HCT116 (cell line): ENCODE data around the gene FGF21. TPM values are rescaled to one million over a fixed set of nuclear protein-coding genes. Genes with fewer than 3 reads are reported as not detected.

Source experiments
- ATAC-seq: fragments of 200-7000 bp; cut with Tn5 transposase; 2 replicates; pipeline ENCODE4 v1.9.1; 2020; ENCODE audit warnings: mild to moderate bottlenecking, moderate library complexity
- BruUV-seq: library from RNA; stranded (reverse); fragments of 400-500 nt; replicated peaks from 2 replicates; lab custom pipeline; 2021; lab: Mats Ljungman, UMichigan
- CTCF ChIA-PET: fragments of 300-600 bp; sonication (Branson Sonifier 250); formaldehyde crosslinking; loops from one replicate; lab custom pipeline; 2021; ENCODE audit warnings: antibody characterized with exemption; lab: Charles Lee
- POLR2A ChIA-PET: fragments of 300-600, 350-600 bp; sonication (Branson Sonifier 250); formaldehyde crosslinking; loops from one replicate; lab custom pipeline; 2021; ENCODE audit warnings: antibody characterized with exemption; lab: Charles Lee
- RAD21 ChIA-PET, 2 experiments: fragments of 300-600 bp; sonication (Branson Sonifier 250); formaldehyde crosslinking; loops; one replicate each; lab custom pipeline; 2023; ENCODE audit warnings: low total read pairs in 2 of 2; ENCODE audit not compliant: uncharacterized antibody in 2 of 2, unreplicated experiment in 2 of 2, low non-redundant PET in 1 of 2; lab: Charles Lee
- DNase-seq: peaks from one replicate; pipeline ENCODE4 v3.0.0-alpha.2; 2010; ENCODE audit warnings: low read depth, low spot score
- H2AFZ ChIP-seq: fragments of 200-600 bp; shearing (Covaris generic), sonication (generic); 2 replicates; pipeline ENCODE4 v1.6.1; 2017; ENCODE audit warnings: low read depth, mixed run types, mixed read lengths, antibody characterized with exemption, low read length; ENCODE audit not compliant: poor library complexity, severe bottlenecking
- H3K27ac ChIP-seq: 2 replicates; pipeline ENCODE4 v1.5.1; 2012; ENCODE audit warnings: low read depth, low read length
- H3K27me3 ChIP-seq: fragments of 200-600 bp; sonication (generic); 2 replicates; pipeline ENCODE4 v1.6.1; 2016; ENCODE audit warnings: mixed run types, low read length, mixed read lengths; ENCODE audit not compliant: insufficient read depth
- H3K36me3 ChIP-seq, 2 experiments: fragments of 200-500 bp in 1 of 2; fragments of 200-600 bp in 1 of 2; sonication (Bioruptor generic) in 1 of 2; sonication (generic) in 1 of 2; 2 replicates each; pipeline versions ENCODE4 v1.5.1 to v1.6.1; 2014 to 2016; ENCODE audit warnings: low read length in 2 of 2, inconsistent platforms in 1 of 2, mixed read lengths in 1 of 2, mixed run types in 1 of 2; ENCODE audit not compliant: insufficient read depth in 2 of 2, control insufficient read depth in 1 of 2
- H3K4me1 ChIP-seq, 2 experiments: fragments of 200-600 bp in 1 of 2; sonication (generic) in 1 of 2; 2 replicates each; pipeline versions ENCODE4 v1.5.1 to v1.6.1; 2012 to 2017; ENCODE audit warnings: low read length in 2 of 2, inconsistent platforms in 1 of 2, mild to moderate bottlenecking in 1 of 2, mixed read lengths in 1 of 2, mixed run types in 1 of 2, moderate library complexity in 1 of 2; ENCODE audit not compliant: insufficient read depth in 2 of 2, control insufficient read depth in 1 of 2
- H3K4me2 ChIP-seq: fragments of 200-600 bp; sonication (generic); 2 replicates; pipeline ENCODE4 v1.6.1; 2017; ENCODE audit warnings: mixed run types, low read length, mixed read lengths
- H3K4me3 ChIP-seq, 2 experiments: fragments of 200-600 bp in 1 of 2; sonication (generic) in 1 of 2; replicated peaks in 1 of 2; 2 replicates each; pipeline ENCODE4 v1.5.1; 2011 to 2016; ENCODE audit warnings: low read length in 2 of 2, control low read depth in 1 of 2, low read depth in 1 of 2, mild to moderate bottlenecking in 1 of 2, mixed read lengths in 1 of 2, mixed run types in 1 of 2
- H3K79me2 ChIP-seq: fragments of 200-600 bp; sonication (generic); 2 replicates; pipeline ENCODE4 v1.6.1; 2017; ENCODE audit warnings: mild to moderate bottlenecking, mixed run types, low read length, moderate library complexity, mixed read lengths; ENCODE audit not compliant: insufficient read depth
- H3K9ac ChIP-seq: fragments of 200-600 bp; sonication (generic); 2 replicates; pipeline ENCODE4 v1.6.1; 2016; ENCODE audit warnings: low read length, mixed read lengths
- H3K9me2 ChIP-seq: fragments of 200-600 bp; sonication (generic), shearing (Covaris generic); 2 replicates; pipeline ENCODE4 v1.6.1; 2017; ENCODE audit warnings: mixed run types, mild to moderate bottlenecking, moderate library complexity; ENCODE audit not compliant: insufficient read depth
- H3K9me3 ChIP-seq, 2 experiments: fragments of 200-500 bp in 1 of 2; fragments of 200-600 bp in 1 of 2; sonication (Bioruptor generic) in 1 of 2; sonication (generic) in 1 of 2; 2 replicates each; pipeline ENCODE4 v1.6.1; 2014 to 2017; ENCODE audit warnings: low read length in 2 of 2, mixed read lengths in 2 of 2, inconsistent platforms in 1 of 2, low read depth in 1 of 2, mild to moderate bottlenecking in 1 of 2, mixed run types in 1 of 2, moderate library complexity in 1 of 2; ENCODE audit not compliant: control insufficient read depth in 1 of 2, insufficient read depth in 1 of 2
- H4K20me1 ChIP-seq: fragments of 200-600 bp; sonication (generic), shearing (Covaris generic); 2 replicates; pipeline ENCODE4 v1.6.1; 2017; ENCODE audit warnings: mixed run types, mild to moderate bottlenecking, moderate library complexity; ENCODE audit not compliant: insufficient read depth
- CEBPB ChIP-seq: IDR thresholded peaks from 2 replicates; pipeline ENCODE4 v1.6.1; 2012; ENCODE audit warnings: low read depth
- CTCF ChIP-seq, 3 experiments: fragments of 200-600 bp in 1 of 3; sonication (generic) in 1 of 3; IDR thresholded peaks in 2 of 3; conservative IDR thresholded peaks in 1 of 3; 2 replicates each; pipeline ENCODE4 v1.5.1; 2012 to 2017; ENCODE audit warnings: low read depth in 2 of 3, low read length in 2 of 3, antibody characterized with exemption in 1 of 3, borderline replicate concordance in 1 of 3, control low read depth in 1 of 3, mild to moderate bottlenecking in 1 of 3, mixed read lengths in 1 of 3, mixed run types in 1 of 3, moderate library complexity in 1 of 3; ENCODE audit not compliant: insufficient read depth in 1 of 3
- EGR1 ChIP-seq: IDR thresholded peaks from 2 replicates; pipeline ENCODE4 v1.6.1; 2012; ENCODE audit warnings: low read depth
- ELF1 ChIP-seq: IDR thresholded peaks from 2 replicates; pipeline ENCODE4 v1.6.1; 2012; ENCODE audit warnings: low read depth, borderline replicate concordance
- EZH2phosphoT487 ChIP-seq: fragments of 200-600 bp; IDR thresholded peaks from 2 replicates; pipeline ENCODE4 v1.6.1; 2018; ENCODE audit warnings: antibody characterized with exemption, borderline replicate concordance
- FOSL1 ChIP-seq: IDR thresholded peaks from 2 replicates; pipeline ENCODE4 v1.6.1; 2012; ENCODE audit warnings: low read depth
- JUND ChIP-seq: IDR thresholded peaks from 2 replicates; pipeline ENCODE4 v1.6.1; 2012
- MAX ChIP-seq: IDR thresholded peaks from 2 replicates; pipeline ENCODE4 v1.6.1; 2012
- POLR2A ChIP-seq: IDR thresholded peaks from 2 replicates; pipeline ENCODE4 v1.7.0; 2011; ENCODE audit warnings: borderline replicate concordance; ENCODE audit not compliant: insufficient read depth, insufficient read length; ENCODE audit errors: extremely low read depth
- POLR2AphosphoS5 ChIP-seq: IDR thresholded peaks from 2 replicates; pipeline ENCODE4 v1.6.1; 2011; ENCODE audit warnings: mild to moderate bottlenecking, low read depth, low read length, moderate library complexity
- SIN3A ChIP-seq: IDR thresholded peaks from 2 replicates; pipeline ENCODE4 v1.6.1; 2012; ENCODE audit warnings: low read depth
- SP1 ChIP-seq: IDR thresholded peaks from 2 replicates; pipeline ENCODE4 v1.6.1; 2012; ENCODE audit warnings: low read depth
- YY1 ChIP-seq: IDR thresholded peaks from 2 replicates; pipeline ENCODE4 v1.6.1; 2011; ENCODE audit warnings: low read length, low read depth, moderate library complexity, mild to moderate bottlenecking; ENCODE audit not compliant: insufficient replicate concordance; ENCODE audit errors: extremely low read depth
- ZNF274 ChIP-seq: fragments of 200-500 bp; sonication (Bioruptor generic); IDR thresholded peaks from 2 replicates; pipeline ENCODE4 v1.6.1; 2014; ENCODE audit warnings: mild to moderate bottlenecking, low read depth, low read length, inconsistent platforms
- intact Hi-C: fragments of 100-400 bp; cut with micrococcal nuclease; formaldehyde crosslinking; loops from 2 replicates; pipeline ENCODE4 v1.10.0; 2022
- total RNA-seq: library from RNA; stranded (reverse); gene quantifications from one replicate; pipeline ENCODE4 v1.2.1, GENCODE V29; 2021; ENCODE audit not compliant: unreplicated experiment

FGF21 gene
- total RNA-seq, 1 experiment from 2014 or later = 0.81 TPM

- no peaks in the 10 kb centered on the region for H3K9me3 ChIP-seq
- TF ChIP-seq POLR2AphosphoS5 (no peak), EZH2phosphoT487 (no peak), POLR2A (no peak), CEBPB (no peak), YY1 (no peak), ELF1 (no peak), MAX (no peak), SIN3A (no peak), SP1 (no peak), ZNF274 (no peak), EGR1 (no peak), CTCF (IDR thresholded peaks at IDR 0.05 in 2 of 3, conservative IDR thresholded peaks at IDR 0.05 in 1 of 3; ENCODE audit: borderline replicate concordance in 1 of 3, insufficient read depth in 1 of 3, low read depth in 2 of 3, low read length in 2 of 3) (no peak), JUND (no peak), FOSL1 (no peak)
- H3K79me2 ChIP-seq = no peaks in the 10 kb centered on the region
- no peaks in the 10 kb centered on the region for H3K27me3 ChIP-seq
- H3K4me3 ChIP-seq = no peak overlapping the region
- POLR2A ChIA-PET = no interaction called here
- CTCF ChIA-PET = no interaction called here
- H3K36me3 ChIP-seq = no peaks in the 10 kb centered on the region
- H4K20me1 ChIP-seq = no peaks in the 10 kb centered on the region
- no peak for DNase-seq
- peaks cover 25 to 27% of the 10 kb centered on the region in 2 experiments for H3K4me1 ChIP-seq
- no peaks in the 10 kb centered on the region for H3K9me2 ChIP-seq
- H3K4me2 ChIP-seq = no peak overlapping the region
- H3K9ac ChIP-seq = no peak overlapping the region
- no peak overlapping the region for H3K27ac ChIP-seq
- intact Hi-C loops = no loop called here
- no peak overlapping the region for H2AFZ ChIP-seq
- RAD21 ChIA-PET = interaction anchor here in 1 of 2 experiments (0.7 kb wide), 1 partner anchor 9 kb away, joined by 3 read pairs; no protein-coding TSS in a partner anchor
- ATAC-seq = no peak
- no TSS peak for BruUV-seq
Observed at GRCh38 chr19:48757741-48758144, 2.4 kb downstream of the FGF21 start.
